Glutamatergic neuron (in vitro differentiated cells): ENCODE results near the gene AKR1B15. TPM values are rescaled to one million over a fixed set of nuclear protein-coding genes. Genes with fewer than 3 reads are reported as not detected.

Experiments used
- DNase-seq: peaks from one replicate; pipeline ENCODE4 v3.0.0; 2022
- H3K27ac Mint-ChIP-seq: one replicate; pipeline ENCODE4 v1.8.0; 2020; ENCODE audit warnings: mild to moderate bottlenecking, mixed read lengths, inconsistent platforms; ENCODE audit not compliant: unreplicated experiment
- H3K27me3 Mint-ChIP-seq: one replicate; pipeline ENCODE4 v1.8.0; 2020; ENCODE audit warnings: mild to moderate bottlenecking, moderate library complexity, mixed read lengths, inconsistent platforms; ENCODE audit not compliant: unreplicated experiment
- H3K36me3 Mint-ChIP-seq: one replicate; pipeline ENCODE4 v1.8.0; 2020; ENCODE audit warnings: mild to moderate bottlenecking, mixed read lengths, inconsistent platforms; ENCODE audit not compliant: unreplicated experiment
- H3K4me1 Mint-ChIP-seq: one replicate; pipeline ENCODE4 v1.8.0; 2020; ENCODE audit warnings: mild to moderate bottlenecking, low read depth, mixed read lengths, inconsistent platforms; ENCODE audit not compliant: unreplicated experiment
- H3K4me3 Mint-ChIP-seq: one replicate; pipeline ENCODE4 v1.8.0; 2020; ENCODE audit warnings: mild to moderate bottlenecking, mixed read lengths, inconsistent platforms; ENCODE audit not compliant: unreplicated experiment
- H3K9me3 Mint-ChIP-seq: one replicate; pipeline ENCODE4 v1.8.0; 2020; ENCODE audit warnings: mild to moderate bottlenecking, moderate library complexity, mixed read lengths, inconsistent platforms; ENCODE audit not compliant: unreplicated experiment
- CTCF ChIP-seq: fragments of 200-600 bp; sonication (generic); IDR thresholded peaks from one replicate; pipeline ENCODE4 v1.5.0; 2021; ENCODE audit not compliant: partially characterized antibody, unreplicated experiment
- total RNA-seq: library from RNA; stranded (reverse); fragmentation: NEBNext Ultra II Directional; extraction: Animal tissue kit (Norgen Biotek cat#: 25700); gene quantifications from one replicate; pipeline ENCODE4 v1.2.1, GENCODE V29; 2021; ENCODE audit not compliant: unreplicated experiment

AKR1B15 gene
- total RNA-seq, 1 donor from 2014 or later: not detected

DNA sequence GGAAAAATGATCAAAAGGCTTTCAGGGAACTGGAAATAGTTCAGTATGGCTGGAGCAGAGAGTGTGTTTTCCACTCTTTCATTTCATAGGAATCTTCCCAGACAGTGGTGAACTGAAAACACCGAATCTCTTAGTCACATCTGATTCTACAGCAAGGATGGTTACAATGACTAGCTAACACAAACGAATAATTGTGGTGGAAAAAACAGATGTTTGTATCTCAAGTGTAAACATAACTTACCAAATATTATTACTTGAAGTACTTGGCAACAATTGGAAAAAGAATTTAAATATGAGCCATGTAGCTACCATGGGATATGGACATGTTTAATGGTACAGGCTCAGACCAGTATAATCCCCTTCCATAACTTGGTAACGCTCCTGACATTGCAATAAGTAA lies 76.6 kb downstream of the AKR1B15 start:
- no peaks in the 10 kb centered on the region for H3K27me3 Mint-ChIP-seq

GRCh38 chr7:134627109-134627774 lies 78.3 kb downstream of the AKR1B15 start:
- TF ChIP-seq CTCF: no peak
- Mint-ChIP-seq H3K27me3 (no peaks in the 10 kb centered on the region), H3K27ac (no peak overlapping the region), H3K36me3 (no peaks in the 10 kb centered on the region), H3K4me3 (no peak overlapping the region), H3K9me3 (no peaks in the 10 kb centered on the region), H3K4me1 (no peaks in the 10 kb centered on the region)
- no peak for DNase-seq

More for the DNA sequence above, 76.6 kb downstream of the AKR1B15 start:
- no peak for DNase-seq
- H3K4me3 Mint-ChIP-seq: no peak overlapping the region
- no peaks in the 10 kb centered on the region for H3K4me1 Mint-ChIP-seq
- H3K9me3 Mint-ChIP-seq: no peaks in the 10 kb centered on the region
- H3K36me3 Mint-ChIP-seq: no peaks in the 10 kb centered on the region
- no peak for TF ChIP-seq CTCF
- H3K27ac Mint-ChIP-seq: no peak overlapping the region

DNA sequence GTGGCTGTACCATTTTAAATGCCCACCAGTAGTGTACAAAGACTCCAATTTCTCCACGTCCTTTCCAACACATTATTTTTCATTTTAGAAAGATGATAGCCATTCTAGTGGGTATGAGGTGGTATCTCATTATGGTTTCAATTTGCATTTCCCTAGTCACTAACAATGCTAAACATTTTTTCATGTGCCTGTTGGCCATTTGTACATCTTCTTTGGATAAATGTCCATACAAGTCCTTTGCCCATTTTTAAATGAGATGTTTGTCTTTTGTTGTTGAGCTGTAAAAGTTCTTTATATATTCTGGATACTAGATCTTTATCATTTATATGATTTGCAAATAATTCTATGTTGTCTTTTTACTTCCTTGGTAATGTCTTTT lies 78.9 kb downstream of the AKR1B15 start:
- H3K36me3 Mint-ChIP-seq: no peaks in the 10 kb centered on the region
- no peak for DNase-seq
- no peak overlapping the region for H3K4me3 Mint-ChIP-seq
- no peaks in the 10 kb centered on the region for H3K9me3 Mint-ChIP-seq
- TF ChIP-seq CTCF: no peak
- no peaks in the 10 kb centered on the region for H3K27me3 Mint-ChIP-seq
- H3K4me1 Mint-ChIP-seq: no peaks in the 10 kb centered on the region
- no peak overlapping the region for H3K27ac Mint-ChIP-seq

DNA sequence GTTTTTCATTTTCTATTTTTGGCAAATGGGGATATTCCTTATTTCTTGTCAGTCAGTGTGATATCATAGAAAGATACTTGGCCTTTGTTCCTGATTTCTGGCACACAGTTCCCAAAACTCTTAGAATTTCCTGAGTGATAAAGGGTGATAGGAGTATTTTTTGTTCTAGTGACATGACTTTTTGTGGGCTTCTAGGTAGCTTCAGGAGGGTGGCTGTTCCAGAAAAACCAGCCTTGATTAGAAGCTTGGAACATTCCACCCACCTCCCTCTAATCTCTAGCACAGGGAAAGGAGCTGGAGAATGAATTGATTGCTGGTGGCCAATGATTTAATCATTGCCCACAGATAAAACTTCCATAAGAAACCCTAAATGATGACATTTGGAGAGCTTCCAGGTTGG lies 80.5 kb downstream of the AKR1B15 start:
- Mint-ChIP-seq H3K9me3 (no peaks in the 10 kb centered on the region), H3K36me3 (no peaks in the 10 kb centered on the region), H3K4me3 (no peak overlapping the region), H3K27ac (no peak overlapping the region), H3K27me3 (no peaks in the 10 kb centered on the region), H3K4me1 (no peaks in the 10 kb centered on the region)
- DNase-seq: no peak
- no peak for TF ChIP-seq CTCF

Other genes starting within 250 kb of the AKR1B15 start
- gene SLC35B4, start 232.2 kb upstream of the AKR1B15 start, total RNA-seq: 40.9 TPM
- gene AKR1B1, start 90.0 kb upstream of the AKR1B15 start, total RNA-seq: 99.6 TPM
- gene AKR1B10, start 21.5 kb upstream of the AKR1B15 start, total RNA-seq: not detected
- gene BPGM, start 97.7 kb downstream of the AKR1B15 start, total RNA-seq: 24.2 TPM
- 61.8 TPM for gene CALD1, start 230.5 kb downstream of the AKR1B15 start, total RNA-seq